ENCODE results near the gene TMPRSS5. TPM values are rescaled to one million over a fixed set of nuclear protein-coding genes. Genes with fewer than 3 reads are reported as not detected.

Gene TMPRSS5
- total RNA-seq, 1 experiment from 2014 or later = 0.07 TPM

DNA sequence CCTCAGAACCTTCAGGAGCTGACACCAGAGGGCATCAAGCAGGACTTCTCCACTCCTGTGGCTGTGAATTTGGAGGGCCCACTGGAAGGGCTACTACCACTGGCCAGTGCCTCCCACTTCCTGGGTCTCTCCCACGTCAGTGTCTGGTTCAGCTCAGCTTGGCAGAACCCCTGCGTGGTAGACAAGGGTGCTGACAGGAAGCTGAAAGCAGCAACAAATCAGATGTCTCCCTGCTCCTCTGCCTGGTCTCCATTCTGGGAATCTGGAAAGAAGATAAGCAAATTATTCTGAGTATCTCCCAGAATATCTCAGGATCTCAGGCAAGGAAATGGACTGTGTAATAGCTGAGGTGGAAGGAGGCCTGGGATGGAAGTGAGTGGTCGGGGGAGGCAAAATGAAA, 61.5 kb downstream of the TMPRSS5 start:
- Histone ChIP-seq H3K36me3 (ENCODE audit: low read depth, low read length) (no peaks in the 10 kb centered on the region), H3K4me2 (ENCODE audit: low read length) (no peak overlapping the region), H2AFZ (ENCODE audit: low read length) (no peak overlapping the region), H3K9me3 (ENCODE audit: low read length) (no peaks in the 10 kb centered on the region), H3K9me2 (replicated peaks; ENCODE audit: low read length) (no peaks in the 10 kb centered on the region), H3F3A (ENCODE audit: low read length, unreplicated experiment) (no peaks in the 10 kb centered on the region), H3K9ac (ENCODE audit: low read length) (no peak overlapping the region), H3K27me3 (ENCODE audit: low read length) (peaks cover 7% of the 10 kb centered on the region; the same call in 1 of the 2 replicates), H3K79me2 (ENCODE audit: low read length) (no peaks in the 10 kb centered on the region), H3K4me3 (ENCODE audit: low read length) (no peak overlapping the region), H3K4me1 (ENCODE audit: insufficient read depth, low read length) (no peaks in the 10 kb centered on the region), H3K27ac (ENCODE audit: low read length) (no peak overlapping the region), H4K20me1 (ENCODE audit: low read length) (no peaks in the 10 kb centered on the region)
- intact Hi-C loops (cut with micrococcal nuclease) = no loop called here
- no peak for ATAC-seq
- no peak for DNase-seq
- no TSS peak for BruUV-seq (replicated peaks)
- TF ChIP-seq EZH2 (IDR thresholded peaks at IDR 0.05; ENCODE audit: low read length, unreplicated experiment) = no peak
- TF ChIP-seq CTCF (conservative IDR thresholded peaks at IDR 0.05; ENCODE audit: low read depth, low read length) = no peak
- ChIA-PET POLR2A (ENCODE audit: unreplicated experiment) (no interaction called here), CTCF (no interaction called here)

GRCh38 chr11:113643701-113644100, 62.4 kb downstream of the TMPRSS5 start:
- POLR2A ChIA-PET (ENCODE audit: unreplicated experiment) = no interaction called here
- Histone ChIP-seq H3K79me2 (ENCODE audit: low read length) (no peaks in the 10 kb centered on the region), H3K36me3 (ENCODE audit: low read depth, low read length) (no peaks in the 10 kb centered on the region), H3K9me2 (replicated peaks; ENCODE audit: low read length) (no peaks in the 10 kb centered on the region), H3K9ac (ENCODE audit: low read length) (no peak overlapping the region), H3K4me3 (ENCODE audit: low read length) (no peak overlapping the region), H3K27me3 (ENCODE audit: low read length) (peaks cover 7% of the 10 kb centered on the region; the same call in 1 of the 2 replicates), H3K9me3 (ENCODE audit: low read length) (no peaks in the 10 kb centered on the region), H3K4me1 (ENCODE audit: insufficient read depth, low read length) (no peaks in the 10 kb centered on the region), H3F3A (ENCODE audit: low read length, unreplicated experiment) (no peaks in the 10 kb centered on the region), H2AFZ (ENCODE audit: low read length) (no peak overlapping the region), H3K4me2 (ENCODE audit: low read length) (no peak overlapping the region), H4K20me1 (ENCODE audit: low read length) (no peaks in the 10 kb centered on the region), H3K27ac (ENCODE audit: low read length) (no peak overlapping the region)
- DNase-seq (no peak), ATAC-seq (no peak)
- BruUV-seq (replicated peaks) = no TSS peak
- intact Hi-C loops (cut with micrococcal nuclease) = no loop called here
- TF ChIP-seq EZH2 (IDR thresholded peaks at IDR 0.05; ENCODE audit: low read length, unreplicated experiment) (no peak), CTCF (conservative IDR thresholded peaks at IDR 0.05; ENCODE audit: low read depth, low read length) (no peak), EZH2phosphoT487 (IDR thresholded peaks at IDR 0.05; ENCODE audit: borderline replicate concordance, low read length) (no peak)
- CTCF ChIA-PET = no interaction called here

DNA sequence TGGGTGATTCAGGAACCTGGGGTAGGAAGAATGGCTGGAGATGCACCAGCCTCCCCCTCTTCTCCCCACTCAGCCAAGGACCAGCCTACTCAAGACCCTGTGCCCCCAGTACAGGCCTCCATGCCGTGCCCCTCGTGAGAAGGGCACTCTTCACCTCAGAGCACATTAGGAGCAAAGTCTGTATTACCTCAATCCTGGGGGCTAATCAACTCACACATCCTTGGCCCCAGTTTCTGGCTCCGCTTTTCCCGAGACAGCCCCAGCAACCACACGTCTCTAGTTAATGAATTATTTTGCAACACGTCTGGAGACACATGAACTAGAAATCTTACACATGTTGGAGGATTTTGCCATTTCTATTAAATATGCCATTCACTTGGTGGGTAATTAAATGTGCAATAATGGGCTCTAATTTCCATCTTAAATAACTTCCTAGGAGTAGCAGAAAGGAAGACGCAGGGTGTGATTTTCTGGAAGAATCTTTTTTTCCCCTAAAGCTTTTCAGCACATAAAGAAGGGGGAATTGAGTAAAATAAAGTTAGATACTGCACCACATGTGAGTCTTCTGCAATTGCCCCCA, 63.0 kb downstream of the TMPRSS5 start:
- no peaks in the 10 kb centered on the region for H3K79me2 ChIP-seq (ENCODE audit: low read length)
- no peaks in the 10 kb centered on the region for H3F3A ChIP-seq (ENCODE audit: low read length, unreplicated experiment)
- no peak overlapping the region for H3K4me2 ChIP-seq (ENCODE audit: low read length)
- no peaks in the 10 kb centered on the region for H3K9me2 ChIP-seq (replicated peaks; ENCODE audit: low read length)
- no peak for ATAC-seq
- H3K4me1 ChIP-seq (ENCODE audit: insufficient read depth, low read length) = no peaks in the 10 kb centered on the region
- TF ChIP-seq EZH2 (IDR thresholded peaks at IDR 0.05; ENCODE audit: low read length, unreplicated experiment) (no peak), EZH2phosphoT487 (IDR thresholded peaks at IDR 0.05; ENCODE audit: borderline replicate concordance, low read length) (no peak), CTCF (conservative IDR thresholded peaks at IDR 0.05; ENCODE audit: low read depth, low read length) (no peak)
- CTCF ChIA-PET = no interaction called here
- no peaks in the 10 kb centered on the region for H3K9me3 ChIP-seq (ENCODE audit: low read length)
- POLR2A ChIA-PET (ENCODE audit: unreplicated experiment) = no interaction called here
- DNase-seq = no peak
- no TSS peak for BruUV-seq (replicated peaks)
- no peaks in the 10 kb centered on the region for H4K20me1 ChIP-seq (ENCODE audit: low read length)
- H3K27me3 ChIP-seq (ENCODE audit: low read length) = peaks cover 7% of the 10 kb centered on the region; the same call in 1 of the 2 replicates
- no peak overlapping the region for H2AFZ ChIP-seq (ENCODE audit: low read length)
- H3K4me3 ChIP-seq (ENCODE audit: low read length) = no peak overlapping the region
- H3K27ac ChIP-seq (ENCODE audit: low read length) = no peak overlapping the region
- H3K9ac ChIP-seq (ENCODE audit: low read length) = no peak overlapping the region
- intact Hi-C loops (cut with micrococcal nuclease) = no loop called here
- H3K36me3 ChIP-seq (ENCODE audit: low read depth, low read length) = no peaks in the 10 kb centered on the region

Measured in PC-3 (cell line).